DMS79 treated with DMSO at 0.1 percent for 48 hours (cell line): ENCODE data around the gene ST3GAL3.

ENCODE experiments used
- DNase-seq: peaks from one replicate; lab custom pipeline; 2025; lab: John Stamatoyannopoulos, UW

Gene ST3GAL3

GRCh38 chr1:43942411-43942810 is 235.1 kb downstream of the ST3GAL3 start:
- no peak for DNase-seq

GRCh38 chr1:43944860-43945259 is 237.5 kb downstream of the ST3GAL3 start:
- DNase-seq: peak; percentile 7

- peak; percentile 76 for DNase-seq
Observed at GRCh38 chr1:43945674-43946235, 238.4 kb downstream of the ST3GAL3 start.

- peak; percentile 96 for DNase-seq
Observed at GRCh38 chr1:43946236-43947060, 239.1 kb downstream of the ST3GAL3 start, which contains the start of gene IPO13. Gene IPO13 (plus strand): TSS chr1:43946950. CDS start chr1:43947601, 651 bp downstream.

- no peak for DNase-seq
Observed at GRCh38 chr1:43947061-43947873, 239.9 kb downstream of the ST3GAL3 start.

GRCh38 chr1:43947874-43948437 is 240.6 kb downstream of the ST3GAL3 start:
- no peak for DNase-seq

GRCh38 chr1:43949678-43950077 is 242.3 kb downstream of the ST3GAL3 start:
- no peak for DNase-seq

GRCh38 chr1:43951021-43951985 is 244.0 kb downstream of the ST3GAL3 start:
- peak; percentile 58 for DNase-seq

- peak; percentile 98 for DNase-seq
Observed at GRCh38 chr1:43952731-43953346, 245.5 kb downstream of the ST3GAL3 start.

GRCh38 chr1:43953361-43953760 is 246.0 kb downstream of the ST3GAL3 start:
- no peak for DNase-seq

GRCh38 chr1:43954036-43954435 is 246.7 kb downstream of the ST3GAL3 start:
- no peak for DNase-seq

GRCh38 chr1:43956234-43956633 is 248.9 kb downstream of the ST3GAL3 start:
- DNase-seq: no peak

GRCh38 chr1:43957407-43958040 is 250.2 kb downstream of the ST3GAL3 start:
- DNase-seq: no peak

- no peak for DNase-seq
Observed at GRCh38 chr1:43958351-43959255, 251.3 kb downstream of the ST3GAL3 start.

- DNase-seq: no peak
Observed at GRCh38 chr1:43960798-43961197, 253.5 kb downstream of the ST3GAL3 start.

- no peak for DNase-seq
Observed at GRCh38 chr1:43961692-43962091, 254.4 kb downstream of the ST3GAL3 start.

GRCh38 chr1:43962324-43962723 is 255.0 kb downstream of the ST3GAL3 start:
- no peak for DNase-seq

- no peak for DNase-seq
Observed at GRCh38 chr1:43963006-43963405, 255.7 kb downstream of the ST3GAL3 start.

- no peak for DNase-seq
Observed at GRCh38 chr1:43963890-43964289, 256.6 kb downstream of the ST3GAL3 start.
